Femur (tissue), 1 donor: ENCODE measurements around the gene APEH.
A peak's percentile ranks its signal among the peaks of the same experiment; 100 is the strongest.
"Not testable (repeated sequence)": the region's sequence is repeated elsewhere in the genome, so short reads cannot be mapped to it uniquely, and the experiment has no call there.

Source experiments
- DNase-seq: peaks from one replicate; pipeline ENCODE4 v3.0.0-alpha.2; 2017

APEH gene

GRCh38 chr3:49670940-49671290, 3.2 kb upstream of the APEH start:
- no peak for DNase-seq

- peak; percentile 81 for DNase-seq
Measured at GRCh38 chr3:49671291-49672288, 2.6 kb upstream of the APEH start.

- DNase-seq, result no peak
Measured at GRCh38 chr3:49673121-49673714, 933 bp upstream of the APEH start.

GRCh38 chr3:49674497-49674983, 389 bp downstream of the APEH start:
- no peak for DNase-seq

GRCh38 chr3:49675912-49676311, 1.8 kb downstream of the APEH start:
- DNase-seq, result no peak

- no peak for DNase-seq
Measured at GRCh38 chr3:49680493-49681231, 6.5 kb downstream of the APEH start.

- no peak for DNase-seq
Measured at GRCh38 chr3:49681232-49681522, 7.0 kb downstream of the APEH start.

- no peak for DNase-seq
Measured at GRCh38 chr3:49681543-49681942, 7.4 kb downstream of the APEH start.

- no peak for DNase-seq
Measured at GRCh38 chr3:49683162-49683561, 9.0 kb downstream of the APEH start.

GRCh38 chr3:49684453-49684852, 10.3 kb downstream of the APEH start:
- DNase-seq, result not testable (repeated sequence)

GRCh38 chr3:49685103-49685502, 11.0 kb downstream of the APEH start:
- not testable (repeated sequence) for DNase-seq

- not testable (repeated sequence) for DNase-seq
Measured at GRCh38 chr3:49685846-49686245, 11.7 kb downstream of the APEH start.

- not testable (repeated sequence) for DNase-seq
Measured at GRCh38 chr3:49686346-49686745, 12.2 kb downstream of the APEH start.

GRCh38 chr3:49686769-49687423, 12.7 kb downstream of the APEH start:
- DNase-seq, result peak; percentile 56

- not testable (repeated sequence) for DNase-seq
Measured at GRCh38 chr3:49687424-49687795, 13.3 kb downstream of the APEH start.

GRCh38 chr3:49688338-49689045, 14.3 kb downstream of the APEH start:
- not testable (repeated sequence) for DNase-seq

- DNase-seq, result peak; percentile 95
Measured at GRCh38 chr3:49689046-49689907, 15.1 kb downstream of the APEH start, which contains the start of the genes MST1 and RNF123. MST1 (minus strand) TSS chr3:49689474; CDS start chr3:49688691, 783 bp downstream. RNF123 (plus strand) TSS chr3:49689557; CDS start chr3:49691166, 1,609 bp downstream.

- not testable (repeated sequence) for DNase-seq
Measured at GRCh38 chr3:49689908-49690624, 15.9 kb downstream of the APEH start.

GRCh38 chr3:49690856-49691255, 16.7 kb downstream of the APEH start:
- not testable (repeated sequence) for DNase-seq

- DNase-seq, result not testable (repeated sequence)
Measured at GRCh38 chr3:49691481-49691880, 17.3 kb downstream of the APEH start.
